HG03575 (cell line): ENCODE data around the gene CAMLG.

Experiments used
- ATAC-seq: cut with Tn5 transposase; IDR thresholded peaks from one replicate; pipeline ENCODE4 v1.9.1; 2021; ENCODE audit not compliant: unreplicated experiment, insufficient number of reproducible peaks, low FRiP score; ENCODE audit errors: extremely low read depth

Gene CAMLG

GRCh38 chr5:134769206-134769605 is 30.9 kb downstream of the CAMLG start:
- ATAC-seq: no peak

- ATAC-seq: no peak
These were observed 34.2 kb downstream of the CAMLG start for GRCh38 chr5:134772461-134773125.

DNA sequence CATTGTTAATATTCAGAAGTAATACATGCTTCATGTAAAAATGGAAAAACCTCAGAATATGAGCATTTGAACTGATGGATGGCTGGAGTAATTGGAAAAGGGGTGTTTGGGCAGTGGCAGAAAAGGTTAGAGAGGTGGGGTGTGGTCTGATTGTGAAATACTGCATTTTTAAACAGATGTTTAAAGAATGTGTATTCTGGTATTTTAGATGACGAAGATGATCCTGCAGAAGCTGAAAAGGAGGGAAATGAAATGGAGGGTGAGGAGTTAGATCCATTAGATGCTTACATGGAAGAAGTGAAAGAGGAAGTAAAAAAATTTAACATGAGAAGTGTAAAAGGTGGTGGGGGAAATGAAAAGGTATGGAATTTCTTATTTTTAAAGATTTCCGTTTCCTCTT is 39.0 kb downstream of the CAMLG start:
- ATAC-seq: no peak

- ATAC-seq: no peak
These were observed 46.0 kb downstream of the CAMLG start for GRCh38 chr5:134784241-134784920.

- no peak for ATAC-seq
These were observed 46.7 kb downstream of the CAMLG start for GRCh38 chr5:134784946-134785620.

- ATAC-seq: no peak
These were observed 49.3 kb downstream of the CAMLG start for GRCh38 chr5:134787692-134788091.

DNA sequence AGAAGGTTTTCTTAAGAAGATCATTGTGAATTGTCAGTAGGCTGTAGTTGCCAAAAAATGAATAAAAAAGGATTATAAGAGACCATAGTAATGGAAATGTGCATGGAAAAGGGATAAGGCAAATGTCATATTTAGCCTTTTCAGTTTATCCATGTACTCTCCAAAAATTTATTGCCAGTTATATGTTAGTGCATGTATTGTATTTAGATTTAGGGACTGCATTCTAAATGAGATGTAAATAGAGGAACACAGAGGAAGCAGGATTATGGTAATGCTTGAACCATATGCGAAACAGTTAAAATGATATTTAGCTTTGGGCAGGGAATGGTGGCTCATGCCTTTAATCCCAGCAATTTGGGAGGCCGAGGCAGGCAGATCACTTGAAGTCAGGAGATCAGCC is 53.2 kb downstream of the CAMLG start:
- ATAC-seq: no peak

DNA sequence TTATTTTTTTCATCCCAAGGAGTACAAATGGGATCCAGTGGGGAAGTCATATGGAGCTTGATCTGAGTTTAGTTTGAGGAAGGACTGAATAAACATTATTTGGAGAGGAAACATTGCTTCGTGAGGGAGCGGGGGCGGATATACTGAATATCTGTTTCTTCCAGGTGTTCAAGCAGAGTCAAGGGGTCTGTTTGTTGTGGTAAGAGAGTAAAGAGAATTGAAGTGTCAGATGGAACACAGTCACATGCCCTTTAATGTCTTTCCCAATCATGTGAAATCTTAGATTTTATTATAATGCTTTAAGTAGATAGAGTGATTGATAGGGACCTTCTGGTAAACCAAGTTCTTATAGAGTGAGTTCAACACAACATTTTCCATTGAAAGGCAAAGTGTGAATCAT is 53.9 kb downstream of the CAMLG start:
- ATAC-seq: no peak

- no peak for ATAC-seq
These were observed 54.8 kb downstream of the CAMLG start for GRCh38 chr5:134793111-134793510.

- ATAC-seq: no peak
These were observed 55.7 kb downstream of the CAMLG start for GRCh38 chr5:134794082-134794481.

DNA sequence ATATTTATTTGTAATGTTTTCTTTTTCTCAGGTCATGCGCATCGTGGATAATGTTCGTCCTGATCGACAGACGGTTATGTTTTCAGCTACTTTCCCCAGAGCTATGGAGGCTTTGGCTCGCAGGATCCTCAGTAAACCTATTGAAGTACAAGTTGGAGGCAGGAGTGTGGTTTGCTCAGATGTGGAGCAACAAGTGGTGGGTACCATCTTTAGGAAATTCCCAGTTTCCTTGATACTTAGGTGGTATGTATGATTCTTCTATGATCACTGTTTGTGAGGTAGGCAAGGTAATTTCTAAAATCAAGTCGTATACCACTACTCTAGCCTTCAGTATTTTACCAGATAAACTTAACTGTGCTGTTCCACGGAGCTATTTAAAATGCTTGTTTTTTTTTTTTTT is 56.5 kb downstream of the CAMLG start:
- ATAC-seq: no peak

- no peak for ATAC-seq
These were observed 60.1 kb downstream of the CAMLG start for GRCh38 chr5:134798468-134798867.
